Peyer's patch (tissue), 4 donors: ENCODE results near the gene ZNF407.

Experiments used
- CTCF ChIP-seq, 6 experiments: fragments of 450-650 bp in 4 of 6; fragments of 200-600 bp in 2 of 6; sonication (generic) in 1 of 6; IDR thresholded peaks; one replicate each; pipeline ENCODE4 v1.5.1; 2017 to 2019; ENCODE audit warnings: antibody characterized with exemption in 6 of 6, mild to moderate bottlenecking in 3 of 6, moderate library complexity in 1 of 6
- POLR2A ChIP-seq, 2 donors: fragments of 450-650 bp; IDR thresholded peaks; one replicate each; pipeline ENCODE4 v1.5.1; 2017; ENCODE audit warnings: antibody characterized with exemption in 2 of 2, mild to moderate bottlenecking in 2 of 2, moderate library complexity in 2 of 2

DNA sequence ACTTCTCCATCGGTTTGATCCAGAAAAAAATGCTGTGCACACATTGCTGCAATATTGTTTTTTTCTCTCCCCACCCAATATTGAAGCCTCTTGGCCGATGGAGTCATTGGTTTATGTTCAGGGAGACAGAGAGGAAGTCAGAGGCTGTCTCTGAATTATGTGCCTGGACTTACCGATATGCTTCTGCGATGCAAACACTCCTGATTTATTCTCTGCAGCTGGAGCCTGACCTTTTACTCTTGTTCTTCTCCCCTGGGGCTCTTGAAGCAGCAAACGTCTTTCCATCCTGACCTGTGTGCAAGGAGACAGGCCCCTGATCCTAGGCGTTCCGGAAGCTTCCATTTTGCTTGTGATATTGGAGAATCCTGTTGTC lies 511.6 kb downstream of the ZNF407 start:
- no peak for TF ChIP-seq POLR2A (IDR thresholded peaks at IDR 0.05)
- TF ChIP-seq CTCF (IDR thresholded peaks at IDR 0.05), result no peak
